ENCODE data around the gene ONECUT3.

GRCh38 chr19:1783354-1783753, 30.0 kb downstream of the ONECUT3 start:
- no peak for TF ChIP-seq CTCF (IDR thresholded peaks at IDR 0.05; ENCODE audit: low read length)
- no peak for TF ChIP-seq EZH2phosphoT487 (IDR thresholded peaks at IDR 0.05; ENCODE audit: low read length)
- TF ChIP-seq EZH2 (optimal IDR thresholded peaks at IDR 0.05; ENCODE audit: low read depth, low read length): no peak
